Panc1 (cell line): ENCODE results near the gene MIR17HG. TPM values are rescaled to one million over a fixed set of nuclear protein-coding genes. Genes with fewer than 3 reads are reported as not detected.

ENCODE experiments used
- ATAC-seq: fragments of 200-7000 bp; cut with Tn5 transposase; 2 replicates; pipeline ENCODE4 v1.9.1; 2020; ENCODE audit warnings: mild to moderate bottlenecking, moderate library complexity
- BruUV-seq: library from RNA; stranded (reverse); fragments of 400-500 nt; replicated peaks from 2 replicates; lab custom pipeline; 2021; lab: Mats Ljungman, UMichigan
- CTCF ChIA-PET: fragments of 300-600 bp; sonication (Branson Sonifier 250); formaldehyde crosslinking; loops from one replicate; lab custom pipeline; 2022; ENCODE audit warnings: antibody characterized with exemption; lab: Charles Lee
- POLR2A ChIA-PET: fragments of 300-600 bp; sonication (Branson Sonifier 250); formaldehyde crosslinking; loops from one replicate; lab custom pipeline; 2022; ENCODE audit warnings: antibody characterized with exemption; lab: Charles Lee
- DNase-seq: peaks from one replicate; pipeline ENCODE4 v3.0.0-alpha.2; 2010; ENCODE audit warnings: low read depth, low spot score
- H3K27ac ChIP-seq: 2 replicates; pipeline ENCODE4 v1.5.1; 2011; ENCODE audit warnings: mild to moderate bottlenecking, low read length, inconsistent platforms
- H3K27me3 ChIP-seq: fragments of 200-500 bp; sonication (Bioruptor generic); 2 replicates; pipeline ENCODE4 v1.6.0; 2014; ENCODE audit warnings: low read length, inconsistent platforms; ENCODE audit not compliant: control insufficient read depth, insufficient read depth
- H3K36me3 ChIP-seq: fragments of 200-500 bp; sonication (Bioruptor generic); 2 replicates; pipeline ENCODE4 v1.5.1; 2014; ENCODE audit warnings: inconsistent platforms, mild to moderate bottlenecking, low read length, moderate library complexity; ENCODE audit not compliant: control insufficient read depth, insufficient read depth
- H3K4me1 ChIP-seq: 2 replicates; pipeline ENCODE4 v1.5.1; 2011; ENCODE audit warnings: inconsistent platforms, mild to moderate bottlenecking, low read length, moderate library complexity; ENCODE audit not compliant: control insufficient read depth, insufficient read depth
- H3K4me3 ChIP-seq, 2 experiments: 2 replicates each; pipeline ENCODE4 v1.5.1; 2011 to 2012; ENCODE audit warnings: low read depth in 2 of 2, low read length in 2 of 2, mild to moderate bottlenecking in 2 of 2, inconsistent platforms in 1 of 2, moderate library complexity in 1 of 2
- H3K9me3 ChIP-seq: fragments of 200-500 bp; sonication (Bioruptor generic); 2 replicates; pipeline ENCODE4 v1.5.1; 2014; ENCODE audit warnings: low read depth, mild to moderate bottlenecking, inconsistent platforms, low read length, moderate library complexity; ENCODE audit not compliant: control insufficient read depth, insufficient read depth
- CTCF ChIP-seq: fragments of 450-650 bp; IDR thresholded peaks from 2 replicates; pipeline ENCODE4 v1.5.1; 2017; ENCODE audit warnings: mild to moderate bottlenecking
- POLR2AphosphoS5 ChIP-seq: IDR thresholded peaks from 2 replicates; pipeline ENCODE4 v1.6.1; 2012; ENCODE audit warnings: mild to moderate bottlenecking, low read depth, low read length, moderate library complexity
- REST ChIP-seq, 2 experiments: IDR thresholded peaks; 2 replicates each; pipeline ENCODE4 v1.6.1; 2011 to 2012; ENCODE audit warnings: low read depth in 2 of 2, control low read depth in 1 of 2, low read length in 1 of 2, mild to moderate bottlenecking in 1 of 2, moderate library complexity in 1 of 2; ENCODE audit not compliant: insufficient read depth in 1 of 2
- SIN3A ChIP-seq: IDR thresholded peaks from 2 replicates; pipeline ENCODE4 v1.6.1; 2012; ENCODE audit warnings: low read depth, mild to moderate bottlenecking, low read length, moderate library complexity, borderline replicate concordance; ENCODE audit not compliant: insufficient read depth
- TCF7L2 ChIP-seq: IDR thresholded peaks from 2 replicates; pipeline ENCODE4 v1.6.1; 2011; ENCODE audit warnings: mild to moderate bottlenecking, low read depth, low read length, inconsistent platforms
- in situ Hi-C: cut with HindIII; loops from 2 replicates; pipeline ENCODE4 v1.10.0; 2016; ENCODE audit warnings: low sequenced_read_pairs, low pct_unique_long_range_greater_than_20kb
- intact Hi-C: fragments of 100-400 bp; cut with micrococcal nuclease; formaldehyde crosslinking; loops from one replicate; pipeline ENCODE4 v1.10.0; 2022; ENCODE audit not compliant: unreplicated experiment
- total RNA-seq: library from RNA; stranded (reverse); gene quantifications from one replicate; pipeline ENCODE4 v1.2.1, GENCODE V29; 2021; ENCODE audit not compliant: unreplicated experiment

Gene MIR17HG
- total RNA-seq, 1 experiment from 2014 or later: 3.1 TPM

GRCh38 chr13:91375116-91375729 is 27.7 kb downstream of the MIR17HG start:
- TF ChIP-seq TCF7L2: no peak
- no peak for TF ChIP-seq REST (IDR thresholded peaks at IDR 0.05; ENCODE audit: insufficient read depth in 1 of 2, low read depth in 2 of 2, low read length in 1 of 2)
- TF ChIP-seq SIN3A: no peak
- peak; percentile 54 for TF ChIP-seq CTCF
- TF ChIP-seq POLR2AphosphoS5: no peak
- intact Hi-C loops: no loop called here
- no TSS peak for BruUV-seq
- DNase-seq (peak; percentile 7), ATAC-seq (no peak)
- in situ Hi-C loops: no loop called here
- Histone ChIP-seq H3K4me3 (no peak overlapping the region), H3K9me3 (no peaks in the 10 kb centered on the region), H3K27ac (no peak overlapping the region), H3K4me1 (no peaks in the 10 kb centered on the region), H3K27me3 (no peaks in the 10 kb centered on the region), H3K36me3 (no peaks in the 10 kb centered on the region)
- ChIA-PET POLR2A (no interaction called here), CTCF (no interaction called here)

- ChIA-PET POLR2A (no interaction called here), CTCF (interaction anchor here (0.8 kb wide), 1 partner anchor 339 kb away, joined by 4 read pairs; no protein-coding TSS in a partner anchor)
- H3K27ac ChIP-seq: no peak overlapping the region
- no peak for TF ChIP-seq TCF7L2
- TF ChIP-seq REST (IDR thresholded peaks at IDR 0.05; ENCODE audit: insufficient read depth in 1 of 2, low read depth in 2 of 2, low read length in 1 of 2): no peak
- TF ChIP-seq CTCF: peak; percentile 41; the same call in 1 of the 2 replicates
- TF ChIP-seq SIN3A: no peak
- no peak for TF ChIP-seq POLR2AphosphoS5
- no TSS peak for BruUV-seq
- H3K9me3 ChIP-seq: no peaks in the 10 kb centered on the region
- no peak overlapping the region for H3K4me3 ChIP-seq
- ATAC-seq: no peak
- DNase-seq: no peak
- in situ Hi-C loops (no loop called here), intact Hi-C loops (loop anchor here (5.0 to 10.0 kb wide), 2 partner anchors 341 to 403 kb away; no protein-coding TSS in a partner anchor)
- no peaks in the 10 kb centered on the region for H3K4me1 ChIP-seq
- H3K36me3 ChIP-seq: no peaks in the 10 kb centered on the region
- no peaks in the 10 kb centered on the region for H3K27me3 ChIP-seq
Observed at GRCh38 chr13:91381371-91381770, 33.9 kb downstream of the MIR17HG start.
